ENCODE measurements around the gene SUSD6.
"Not testable (repeated sequence)": the region's sequence is repeated elsewhere in the genome, so short reads cannot be mapped to it uniquely, and the experiment has no call there.

Gene SUSD6

DNA sequence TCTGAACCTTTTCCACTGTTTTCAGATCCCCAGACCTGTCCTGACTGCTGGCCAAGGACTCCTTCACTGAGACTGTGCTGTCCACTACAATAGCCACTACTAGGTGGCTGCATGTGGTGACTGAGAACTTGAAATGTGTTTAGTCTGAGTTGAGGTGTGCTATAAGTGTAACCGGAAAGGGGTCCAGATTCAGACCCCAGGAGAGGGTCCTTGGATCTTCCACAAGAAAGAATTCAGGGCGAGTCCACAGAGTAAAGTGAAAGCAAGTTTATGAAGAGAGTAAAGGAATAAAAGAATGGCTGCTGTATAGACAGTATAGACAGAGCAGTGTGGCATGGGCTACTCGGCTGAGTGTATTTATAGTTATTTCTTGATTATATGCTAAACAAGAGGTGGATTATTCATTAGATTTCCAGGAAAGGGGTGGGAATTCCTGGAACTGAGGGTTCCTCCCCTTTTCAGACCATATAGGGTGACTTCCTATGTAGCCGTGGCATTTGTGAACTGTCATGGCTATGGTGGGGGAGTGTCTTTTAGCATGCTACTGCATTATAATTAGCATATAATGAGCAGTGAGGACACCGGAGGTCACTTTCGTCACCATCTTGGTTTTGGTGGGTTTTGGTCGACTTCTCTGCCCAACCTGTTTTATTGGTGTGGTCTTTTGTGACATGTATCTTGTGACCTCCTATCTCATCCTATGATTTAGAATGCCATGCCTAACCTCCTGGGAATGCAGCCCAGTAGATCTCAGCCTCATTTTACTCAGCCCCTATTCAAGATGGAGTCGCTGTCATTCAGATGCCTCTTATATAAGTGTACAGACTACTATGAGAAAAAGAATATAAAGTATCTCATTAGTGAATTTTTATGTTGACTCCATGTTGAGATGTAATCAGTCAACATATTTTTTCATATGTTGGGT, 85.5 kb downstream of the SUSD6 start:
- peak; percentile 70 for DNase-seq

GRCh38 chr14:69698572-69698971, 87.2 kb downstream of the SUSD6 start:
- no peak for DNase-seq

GRCh38 chr14:69699243-69699642, 87.8 kb downstream of the SUSD6 start:
- not testable (repeated sequence) for DNase-seq

DNA sequence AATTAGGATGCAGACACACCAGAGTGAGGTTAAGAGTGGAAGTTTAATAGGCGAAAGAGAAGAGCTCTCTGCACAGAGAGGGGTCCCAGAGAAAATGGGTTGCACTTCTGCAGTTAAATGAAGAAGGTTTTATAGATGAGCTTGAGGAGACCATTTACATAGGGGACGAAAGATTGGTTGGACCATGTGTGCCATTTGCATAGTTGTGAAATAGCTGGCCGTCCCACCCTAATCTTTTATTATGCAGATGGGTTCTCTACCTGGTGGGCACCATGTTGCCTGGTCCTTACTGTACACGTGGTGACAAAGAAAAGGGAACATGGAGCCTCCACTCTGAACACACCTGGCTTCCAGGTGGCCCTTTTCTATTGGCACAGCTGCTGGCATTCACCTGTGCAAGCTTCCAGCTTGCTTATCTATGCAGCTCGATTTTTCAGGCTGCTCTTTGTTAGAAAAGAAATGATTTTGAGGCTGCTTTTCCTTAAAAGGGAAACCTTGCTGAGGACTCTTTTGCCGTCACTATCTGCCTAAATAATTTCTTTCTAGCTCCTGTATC, 88.4 kb downstream of the SUSD6 start:
- DNase-seq, result no peak

DNA sequence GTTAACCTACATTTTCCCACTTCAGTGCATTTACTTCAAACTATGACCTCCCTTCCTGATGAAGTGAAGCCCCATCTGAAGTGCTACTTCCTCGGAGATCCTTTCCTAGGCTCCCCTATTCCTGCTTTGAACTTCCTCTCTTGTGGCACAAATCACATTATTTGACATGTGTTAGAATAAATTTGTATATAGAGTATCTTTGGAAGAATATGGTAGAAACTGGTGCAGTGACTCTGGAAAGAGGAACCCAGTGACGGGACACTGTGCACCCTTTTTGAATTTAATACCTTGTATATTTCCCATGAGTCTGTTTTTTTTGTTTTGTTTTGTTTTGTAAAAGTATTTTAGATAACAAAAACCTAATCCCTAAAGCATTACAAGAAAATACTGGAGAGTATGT, 89.2 kb downstream of the SUSD6 start:
- no peak for DNase-seq

DNA sequence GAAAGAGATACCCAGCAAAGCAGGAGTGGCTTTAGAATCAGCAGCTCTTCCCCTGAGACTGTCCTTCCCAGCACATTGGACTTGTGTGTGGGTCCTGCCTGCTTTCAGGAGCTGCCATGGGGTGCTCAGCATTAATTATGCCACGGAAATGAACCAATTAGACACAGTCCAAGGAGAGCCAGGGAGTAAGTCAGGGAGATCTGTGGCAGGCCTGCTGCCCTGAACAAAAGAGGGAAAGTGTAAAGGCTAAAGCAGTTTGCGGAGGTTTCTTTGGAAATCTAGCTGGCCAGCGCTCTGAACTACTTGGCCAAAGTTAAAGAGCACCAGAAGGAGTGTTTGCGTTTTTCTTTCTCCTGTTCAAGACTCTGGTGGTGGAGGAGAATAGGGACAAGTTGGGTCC, 89.9 kb downstream of the SUSD6 start:
- no peak for DNase-seq

- no peak for DNase-seq
These were observed 90.5 kb downstream of the SUSD6 start for GRCh38 chr14:69701857-69702256.

DNA sequence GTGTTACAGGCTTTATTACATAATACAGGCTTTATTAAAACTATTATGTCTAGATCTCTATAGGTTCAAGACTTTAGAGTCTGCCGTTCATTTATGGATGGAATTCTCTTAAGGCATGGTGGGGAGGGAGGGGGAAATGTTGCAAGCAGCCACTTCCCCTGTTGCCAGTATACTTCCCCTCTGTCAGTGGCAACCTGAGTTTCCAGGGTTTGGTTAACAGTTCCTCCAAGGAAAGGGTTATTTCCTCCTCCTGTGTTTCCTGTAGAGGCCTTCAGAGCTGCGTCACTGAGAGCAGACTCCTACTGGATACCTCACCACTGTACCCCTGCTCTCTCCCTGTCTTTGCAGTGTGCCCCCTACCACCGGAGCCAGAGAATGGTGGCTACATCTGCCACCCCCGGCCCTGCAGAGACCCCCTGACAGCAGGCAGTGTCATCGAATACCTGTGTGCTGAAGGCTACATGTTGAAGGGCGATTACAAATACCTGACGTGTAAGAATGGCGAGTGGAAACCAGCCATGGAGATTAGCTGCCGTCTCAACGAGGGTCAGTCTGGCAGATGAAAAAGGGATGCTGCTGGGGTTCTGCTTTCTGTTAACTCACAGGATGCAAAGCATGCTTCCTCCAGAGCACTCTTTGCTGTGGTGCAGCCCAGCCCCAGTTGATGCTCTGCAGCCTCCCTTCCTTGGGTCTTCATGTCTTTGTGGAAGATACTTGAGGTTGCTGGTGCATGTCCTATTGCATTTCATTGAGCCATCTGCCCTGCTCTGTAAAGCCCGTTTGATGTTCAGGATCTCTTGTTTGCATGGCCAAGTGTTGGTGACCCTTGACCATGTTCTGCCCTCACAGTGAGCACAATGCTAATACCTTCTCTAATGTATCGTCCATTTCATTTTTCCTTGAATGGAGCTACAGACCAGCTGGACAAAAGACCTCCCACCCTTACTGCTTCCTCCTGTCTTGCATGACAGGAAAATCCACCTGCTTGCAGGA, 91.9 kb downstream of the SUSD6 start:
- DNase-seq, result no peak

GRCh38 chr14:69704319-69704718, 92.9 kb downstream of the SUSD6 start:
- DNase-seq, result no peak

- no peak for DNase-seq
These were observed 94.3 kb downstream of the SUSD6 start for GRCh38 chr14:69705706-69706105.

DNA sequence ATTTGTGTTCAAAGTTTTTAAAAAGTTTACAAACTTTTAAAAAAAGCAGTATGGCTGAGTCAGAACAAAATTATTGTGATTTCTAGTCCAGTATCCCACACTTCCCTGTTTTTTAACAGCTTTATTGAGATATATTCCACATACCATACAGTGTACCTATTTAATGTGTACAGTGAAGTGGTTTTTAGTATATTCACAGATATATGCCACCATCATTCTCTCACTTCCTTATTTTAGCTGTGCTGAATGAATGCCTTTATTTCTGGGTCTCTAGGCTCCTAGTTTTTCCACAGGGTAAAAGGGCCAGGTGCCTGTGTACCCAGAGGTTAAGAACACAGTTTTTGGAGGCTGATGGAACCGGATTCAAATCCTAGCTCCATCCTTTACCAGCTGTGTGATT, 96.7 kb downstream of the SUSD6 start:
- no peak for DNase-seq

DNA sequence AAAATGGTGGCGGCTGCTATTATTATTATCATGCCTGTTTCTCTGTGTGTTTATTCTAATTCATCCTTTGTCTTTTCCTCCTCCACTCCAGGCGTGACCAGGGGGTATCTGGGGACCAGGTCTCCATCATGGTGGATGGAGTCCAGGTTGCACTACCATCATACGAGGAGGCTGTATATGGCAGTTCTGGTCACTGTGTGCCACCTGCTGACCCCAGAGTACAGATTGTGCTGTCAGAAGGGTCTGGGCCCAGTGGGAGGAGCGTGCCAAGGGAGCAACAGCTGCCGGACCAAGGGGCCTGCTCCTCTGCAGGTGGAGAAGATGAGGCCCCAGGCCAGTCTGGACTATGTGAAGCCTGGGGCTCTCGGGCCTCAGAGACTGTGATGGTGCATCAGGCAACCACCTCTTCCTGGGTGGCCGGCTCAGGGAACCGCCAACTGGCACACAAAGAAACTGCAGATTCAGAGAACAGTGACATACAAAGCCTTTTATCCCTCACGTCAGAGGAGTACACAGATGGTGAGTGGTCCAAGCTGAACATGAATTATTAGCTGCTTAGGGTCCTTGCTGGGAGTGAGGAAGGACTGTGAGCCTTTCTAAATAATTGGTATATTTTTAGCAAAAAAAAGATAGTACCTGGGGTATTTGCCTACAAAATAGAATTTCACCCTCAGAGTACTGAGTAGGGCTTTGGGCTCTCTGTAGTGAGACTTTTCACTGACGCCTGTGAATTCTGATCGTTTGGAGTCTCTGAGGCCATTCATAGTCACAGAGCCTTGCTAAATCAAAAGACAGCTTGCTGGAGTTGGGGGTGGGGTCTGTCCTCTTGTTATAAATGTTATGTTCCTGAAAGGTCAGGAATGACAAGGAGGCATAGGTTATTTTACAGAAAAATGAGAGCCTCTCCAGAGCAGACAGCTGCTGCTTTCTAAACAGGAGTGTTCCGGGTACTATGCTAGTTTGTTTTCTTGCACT, 97.5 kb downstream of the SUSD6 start:
- peak; percentile 40 for DNase-seq

DNA sequence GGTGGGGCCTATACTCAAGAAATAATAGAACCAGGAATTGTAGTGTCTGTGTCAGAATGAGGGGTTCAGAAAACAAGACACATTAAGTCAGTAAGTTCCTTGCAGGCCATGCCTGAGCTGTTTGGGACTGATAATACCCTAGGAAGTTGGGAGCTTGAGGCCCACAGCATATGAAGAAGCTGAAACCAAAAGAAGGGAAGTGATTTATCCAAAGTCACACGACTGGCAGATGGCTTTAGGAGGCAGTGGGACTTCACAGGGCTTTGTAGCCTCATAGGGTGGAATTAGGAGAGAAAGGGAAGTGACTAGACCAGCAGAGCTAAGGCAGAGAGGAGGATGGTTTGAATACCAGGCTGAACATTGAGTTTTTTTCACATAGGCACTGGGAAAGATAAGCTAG, 99.0 kb downstream of the SUSD6 start:
- no peak for DNase-seq

DNA sequence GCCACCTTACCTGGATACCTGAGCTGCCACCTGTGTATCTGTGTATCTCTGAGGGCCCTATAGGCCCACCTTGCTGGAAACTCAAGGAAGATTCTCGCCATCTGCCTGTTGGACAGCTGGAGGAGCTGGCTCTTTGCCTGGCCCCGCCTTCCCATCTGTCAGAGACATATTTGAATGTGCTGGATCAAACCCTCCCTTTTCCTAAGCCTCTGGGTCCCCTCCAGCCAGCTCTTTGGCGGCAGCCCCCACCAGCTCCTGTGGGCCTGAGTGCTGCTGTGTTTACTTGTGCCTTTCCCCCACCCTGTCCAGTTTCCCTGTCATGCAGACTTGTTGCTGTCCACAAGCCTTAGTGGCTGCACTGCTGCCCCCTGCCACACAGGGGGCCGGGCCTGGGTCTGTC, 99.7 kb downstream of the SUSD6 start:
- DNase-seq, result no peak

GRCh38 chr14:69711477-69711876, 100.1 kb downstream of the SUSD6 start:
- DNase-seq, result no peak

DNA sequence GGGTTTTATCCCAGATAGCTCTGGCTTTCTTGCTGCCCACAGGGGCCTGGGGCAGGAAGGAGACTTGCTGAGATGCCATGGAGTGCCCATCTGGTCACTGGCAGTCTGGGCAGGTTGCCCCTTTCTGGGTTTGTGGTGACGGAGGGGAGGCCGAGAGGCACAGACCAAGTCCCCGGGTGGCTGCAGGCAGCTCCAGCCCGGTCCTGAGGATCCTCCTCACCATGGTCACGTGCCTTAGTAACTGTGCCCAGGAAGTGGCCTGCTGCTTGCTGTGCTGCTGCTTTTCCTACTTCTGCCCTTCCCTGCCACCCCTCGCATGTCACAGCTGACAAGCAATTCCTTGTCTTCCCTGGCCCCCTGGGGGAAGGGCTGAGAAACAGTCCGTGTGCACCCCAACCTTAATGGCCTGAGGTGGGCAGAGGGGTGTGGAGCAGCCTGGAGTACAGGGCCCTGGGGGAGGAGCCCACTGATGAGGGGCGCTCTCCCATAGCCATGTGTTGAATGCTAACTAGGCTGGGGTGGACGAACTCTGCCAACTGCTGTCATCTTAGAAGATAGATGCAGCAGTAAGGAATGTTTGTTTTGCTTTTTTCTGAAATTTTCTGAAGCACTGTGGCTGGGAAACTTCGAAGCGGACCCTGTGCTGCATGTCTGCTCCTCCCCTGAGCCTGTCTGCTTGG, 100.6 kb downstream of the SUSD6 start:
- DNase-seq, result no peak

DNA sequence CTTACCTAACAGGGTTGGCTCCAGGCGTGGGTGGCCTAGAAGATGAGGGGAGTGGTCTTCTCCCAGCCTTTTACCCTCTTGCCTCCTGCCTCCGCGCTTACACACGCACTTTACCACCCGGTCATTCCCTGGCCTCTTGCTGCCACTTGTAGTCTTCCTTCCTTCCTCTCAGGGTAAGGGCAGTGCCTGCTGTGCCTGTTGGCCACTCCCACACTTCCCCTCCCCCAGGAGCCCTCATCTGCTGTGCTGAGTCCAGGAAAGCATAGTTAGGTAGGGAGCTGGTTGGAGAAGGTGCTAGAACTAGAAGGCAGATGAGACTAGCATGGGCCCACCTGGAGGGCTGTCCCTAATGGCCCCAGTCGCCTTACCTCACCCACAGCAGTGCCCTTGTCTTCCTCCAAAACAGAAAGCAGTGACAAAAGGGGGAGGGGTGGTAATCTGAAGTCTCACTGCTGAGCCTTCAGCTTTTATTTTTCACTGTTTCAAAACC, 101.2 kb downstream of the SUSD6 start:
- no peak for DNase-seq

GRCh38 chr14:69713209-69713781, 101.9 kb downstream of the SUSD6 start:
- DNase-seq, result no peak

GRCh38 chr14:69713993-69714679, 102.7 kb downstream of the SUSD6 start:
- DNase-seq, result no peak

Data from CD4-positive, alpha-beta T cell treated with Interleukin-21 for 1 hour (primary cell).